Femur (tissue), 1 donor: ENCODE measurements around the gene ECSIT.

Experiments used
- DNase-seq: peaks from one replicate; pipeline ENCODE4 v3.0.0-alpha.2; 2017

Gene ECSIT

GRCh38 chr19:11549386-11549953, 20.5 kb upstream of the ECSIT start:
- no peak for DNase-seq

- no peak for DNase-seq
Measured at GRCh38 chr19:11547929-11548700, 19.2 kb upstream of the ECSIT start.

- DNase-seq, result no peak
Measured at GRCh38 chr19:11541238-11541637, 12.3 kb upstream of the ECSIT start.

- DNase-seq, result no peak
Measured at GRCh38 chr19:11540645-11541044, 11.7 kb upstream of the ECSIT start.

GRCh38 chr19:11539495-11540365, 10.8 kb upstream of the ECSIT start:
- DNase-seq, result peak; percentile 52

- DNase-seq, result peak; percentile 86
Measured at GRCh38 chr19:11538232-11539036, 9.5 kb upstream of the ECSIT start, which contains the start of gene CNN1. TSS of gene CNN1 (plus strand) at chr19:11538851. CDS start at chr19:11538928, 77 bp downstream.

GRCh38 chr19:11535792-11536595, 7.1 kb upstream of the ECSIT start:
- DNase-seq, result peak; percentile 88

GRCh38 chr19:11534948-11535347, 6.0 kb upstream of the ECSIT start:
- no peak for DNase-seq

GRCh38 chr19:11534538-11534937, 5.6 kb upstream of the ECSIT start:
- no peak for DNase-seq

- DNase-seq, result peak; percentile 80
Measured at GRCh38 chr19:11530432-11530831, 1.5 kb upstream of the ECSIT start.

GRCh38 chr19:11519138-11519537, 9.8 kb downstream of the ECSIT start:
- no peak for DNase-seq

- no peak for DNase-seq
Measured at GRCh38 chr19:11513946-11514345, 15.0 kb downstream of the ECSIT start.

- DNase-seq, result no peak
Measured at GRCh38 chr19:11510444-11510843, 18.5 kb downstream of the ECSIT start.

- no peak for DNase-seq
Measured at GRCh38 chr19:11507370-11508078, 21.4 kb downstream of the ECSIT start.

GRCh38 chr19:11506967-11507366, 22.0 kb downstream of the ECSIT start:
- DNase-seq, result no peak

- DNase-seq, result no peak
Measured at GRCh38 chr19:11506101-11506555, 22.8 kb downstream of the ECSIT start.

- DNase-seq, result peak; percentile 98
Measured at GRCh38 chr19:11505504-11506100, 23.3 kb downstream of the ECSIT start, which contains the start of gene ZNF653. TSS of gene ZNF653 (minus strand) at chr19:11505839. CDS start at chr19:11505786, 53 bp downstream.

GRCh38 chr19:11505032-11505503, 23.9 kb downstream of the ECSIT start:
- DNase-seq, result peak; percentile 97

GRCh38 chr19:11504502-11505031, 24.4 kb downstream of the ECSIT start:
- no peak for DNase-seq

- no peak for DNase-seq
Measured at GRCh38 chr19:11499890-11500420, 29.0 kb downstream of the ECSIT start.
